GM18502 (cell line): ENCODE results near the gene UNK.
"Not testable (repeated sequence)": the region's sequence is repeated elsewhere in the genome, so short reads cannot be mapped to it uniquely, and the experiment has no call there.

Experiments
- ATAC-seq: cut with Tn5 transposase; IDR thresholded peaks from one replicate; pipeline ENCODE4 v1.9.1; 2021; ENCODE audit warnings: mild to moderate bottlenecking; ENCODE audit not compliant: unreplicated experiment, poor library complexity

Gene UNK

GRCh38 chr17:75754378-75755204 is 30.0 kb upstream of the UNK start:
- no peak for ATAC-seq

- no peak for ATAC-seq
Measured at GRCh38 chr17:75755205-75755901, 29.3 kb upstream of the UNK start.

GRCh38 chr17:75755990-75756389 is 28.6 kb upstream of the UNK start:
- ATAC-seq: no peak

GRCh38 chr17:75756451-75757085 is 28.0 kb upstream of the UNK start:
- ATAC-seq: no peak

- no peak for ATAC-seq
Measured at GRCh38 chr17:75757086-75757681, 27.4 kb upstream of the UNK start.

- no peak for ATAC-seq
Measured at GRCh38 chr17:75758131-75758905, 26.3 kb upstream of the UNK start.

GRCh38 chr17:75759457-75759856 is 25.1 kb upstream of the UNK start:
- no peak for ATAC-seq

- ATAC-seq: not testable (repeated sequence)
Measured at GRCh38 chr17:75759978-75760640, 24.5 kb upstream of the UNK start.

GRCh38 chr17:75762513-75763268 is 21.9 kb upstream of the UNK start:
- ATAC-seq: no peak

GRCh38 chr17:75763269-75763607 is 21.4 kb upstream of the UNK start:
- ATAC-seq: no peak

- ATAC-seq: no peak
Measured at GRCh38 chr17:75763613-75764416, 20.8 kb upstream of the UNK start.

GRCh38 chr17:75764417-75764710 is 20.2 kb upstream of the UNK start:
- no peak for ATAC-seq

- ATAC-seq: peak; percentile 73
Measured at GRCh38 chr17:75764711-75765421, 19.7 kb upstream of the UNK start, which contains the start of gene GALK1. Gene GALK1, minus strand, starts transcription at chr17:75765192. Its CDS starts 56 bp downstream, at chr17:75765136.

GRCh38 chr17:75765981-75766380 is 18.6 kb upstream of the UNK start:
- no peak for ATAC-seq

- no peak for ATAC-seq
Measured at GRCh38 chr17:75767881-75768280, 16.7 kb upstream of the UNK start.

- no peak for ATAC-seq
Measured at GRCh38 chr17:75769536-75769935, 15.1 kb upstream of the UNK start.

GRCh38 chr17:75771334-75772281 is 13.0 kb upstream of the UNK start:
- ATAC-seq: no peak
